Heart left ventricle (tissue), 16 donors: ENCODE data around the gene ITLN1. TPM values are rescaled to one million over a fixed set of nuclear protein-coding genes. Genes with fewer than 3 reads are reported as not detected.

Experiments
- ATAC-seq, 4 donors: fragments of 200-7000 bp; cut with Tn5 transposase; one replicate each; pipeline ENCODE4 v1.9.1; 2020 to 2022; ENCODE audit warnings: moderate library complexity in 4 of 4, mild to moderate bottlenecking in 3 of 4, moderate number of reproducible peaks in 1 of 4
- DNase-seq, 5 donors: peaks; one replicate each; pipeline ENCODE4 v3.0.0-alpha.2; 2020
- H3K27ac ChIP-seq, 12 donors: fragments of 200-600 bp; sonication (generic) in 4 of 12; one replicate each; pipeline versions ENCODE4 v1.5.0 to v1.8.0; 2016 to 2022; ENCODE audit warnings: mild to moderate bottlenecking in 2 of 12
- H3K27me3 ChIP-seq, 9 donors: fragments of 200-600 bp; sonication (generic) in 2 of 9; one replicate each; pipeline versions ENCODE4 v1.5.1 to v1.8.0; 2016 to 2022; ENCODE audit warnings: mild to moderate bottlenecking in 3 of 9
- H3K36me3 ChIP-seq, 9 donors: fragments of 200-600 bp; sonication (generic) in 2 of 9; one replicate each; pipeline versions ENCODE4 v1.5.0 to v1.8.0; 2018 to 2022; ENCODE audit warnings: mild to moderate bottlenecking in 2 of 9
- H3K4me1 ChIP-seq, 12 donors: fragments of 200-600 bp; sonication (generic) in 4 of 12; one replicate each; pipeline versions ENCODE4 v1.5.0 to v1.8.0; 2016 to 2022; ENCODE audit warnings: mild to moderate bottlenecking in 3 of 12
- H3K4me3 ChIP-seq, 12 donors: fragments of 200-600 bp; sonication (generic) in 4 of 12; one replicate each; pipeline versions ENCODE4 v1.5.0 to v1.8.0; 2017 to 2022; ENCODE audit warnings: mild to moderate bottlenecking in 9 of 12, moderate library complexity in 4 of 12
- H3K9me3 ChIP-seq, 12 donors: fragments of 200-600 bp; sonication (generic) in 4 of 12; one replicate each; pipeline versions ENCODE4 v1.5.0 to v1.8.0; 2016 to 2022; ENCODE audit warnings: mild to moderate bottlenecking in 1 of 12
- POLR2A ChIP-seq, 2 donors: fragments of 450-650 bp; IDR thresholded peaks; one replicate each; pipeline ENCODE4 v1.6.1; 2017; ENCODE audit warnings: antibody characterized with exemption in 2 of 2, mild to moderate bottlenecking in 2 of 2, moderate library complexity in 2 of 2
- WGBS, 4 donors: extraction: QIAGEN DNeasy Blood & Tissue Kit in 2 of 4; methylation state at CpG; one replicate each; pipeline versions ENCODE4 v1.1.5 to v1.1.7; 2013 to 2018; 5-methylcytosine and 5-hydroxymethylcytosine counted together
- intact Hi-C, 10 donors: fragments of 100-400 bp; cut with DNase I; formaldehyde crosslinking; loops; one replicate each; pipeline versions ENCODE4 v1.11.1 to v1.14.2; 2022
- polyA plus RNA-seq, 2 donors: library from polyadenylated mRNA; stranded (reverse); fragments of 200-250 nt; gene quantifications; one replicate each; pipeline ENCODE4 v1.2.3, GENCODE V29; 2013
- total RNA-seq, 9 donors: library from RNA; depleted of rRNA in 2 of 9; stranded (reverse); fragments of >200 nt in 2 of 9; fragmentation: NEBNext Ultra II Directional in 3 of 9; extraction: Animal tissue kit (Norgen Biotek cat#: 25700) in 3 of 9; gene quantifications; one replicate each; pipeline versions ENCODE4 v1.1.0 to v1.2.4, GENCODE V29; 2016 to 2023
- TF ChIP-seq, protein P1 (sequence below), 12 donors: fragments of 200-600 bp; sonication (generic) in 4 of 12; IDR thresholded peaks; one replicate each; pipeline versions ENCODE4 v1.5.0 to v1.8.0; 2018 to 2022; ENCODE audit warnings: antibody characterized with exemption in 12 of 12, mild to moderate bottlenecking in 5 of 12
- donor health status: ischemic (EF 13 %, LVEDD 7.1; RV severe dilation, severe dysfunction).
- donor health status: healthy with polysubstance abuse.
- donor health status: DM: no; HTN: yes; CAD: no.
- donor health status: DM: no; HTN: no; CAD: no.
- donor health status: ischemic (EF 25% LVEDD 6.9; RV normal size, moderate dysfunction).
- donor health status: ischemic (EF 25% LVEDD 5.7; RV mildly dilated, moderate dysfunction).
- donor health status: healthy.
- donor health status: DM: yes; HTN: yes; CAD: no.
- donor health status: ischemic (EF 35%, LVEDD 5.7; RV mildly dilated, moderate dysfunction).
- donor health status: nonischemic (EF 11% LVEDD 7.7; RV severe dilation, severe dysfunction).
- donor health status: DM: yes; HTN: yes; CAD: no.
- donor health status: PGD.
- donor health status: ischemic (EF 29% LVEDD 5.4; RV normal size, mild dysfunction).
- donor health status: nonischemic (EF 23%, LVEDD 6.1; RV moderate dilation, normal function).

The ITLN1 gene
- total and polyA plus RNA-seq, 11 donors: 0.35 to 2,168 (median 2.1) TPM; not detected in 2

DNA sequence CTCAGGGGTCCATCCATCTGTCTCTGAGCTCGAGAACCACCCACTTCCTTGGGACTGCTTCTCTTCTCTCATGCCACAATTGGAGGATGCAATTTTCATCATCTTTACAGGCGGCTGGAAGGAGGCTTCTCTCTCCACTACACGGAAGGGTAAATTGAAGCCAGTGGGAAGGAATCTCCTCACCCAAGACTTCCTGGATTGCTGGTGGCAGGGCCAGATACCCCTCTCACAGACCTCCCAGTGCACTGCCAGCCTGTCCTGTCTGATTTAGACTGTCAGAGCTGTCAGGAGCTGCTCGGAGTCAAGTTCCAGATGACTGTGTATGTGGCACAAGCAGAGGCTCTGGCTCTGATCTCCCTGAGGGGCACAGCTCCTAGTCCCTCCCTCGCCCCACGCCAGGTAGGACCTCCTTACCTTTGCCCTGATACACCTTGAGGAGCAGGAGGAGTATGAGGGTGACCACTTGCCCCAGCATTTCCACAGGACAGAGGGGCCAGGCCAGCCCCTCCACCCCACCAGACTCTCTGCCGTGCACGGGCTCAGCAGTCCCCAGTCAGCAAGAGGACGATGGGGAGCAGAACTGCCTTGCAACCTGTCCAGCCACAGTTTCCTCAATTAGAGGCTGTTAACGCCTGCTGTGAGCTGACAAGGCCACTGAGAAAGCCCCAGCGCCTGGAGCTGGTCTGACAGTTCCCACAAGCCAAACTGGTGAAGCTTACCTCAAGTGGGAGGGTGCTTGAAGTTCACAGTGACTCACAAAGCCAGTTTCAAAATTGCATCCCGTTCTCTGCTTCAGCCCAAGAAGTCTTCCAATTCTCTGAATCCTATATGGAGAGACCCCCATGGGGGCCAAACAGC, 22.5 kb downstream of the ITLN1 start, which contains the start of gene CD244:
CD244 (minus strand) TSS at position 685 of the 858 bp plus-strand sequence; CDS start at position 475, 210 bp downstream.
- Histone ChIP-seq H3K4me1 (peaks cover 0 to 68% (median 0%) of the 10 kb centered on the region in 12 donors), H3K27ac (peak within 1 kb of the TSS in 1 of 12 donors; percentile 85), H3K9me3 (no peaks in the 10 kb centered on the region), H3K27me3 (peaks cover 0 to 21% (median 0%) of the 10 kb centered on the region in 9 donors), H3K4me3 (peak within 1 kb of the TSS in 2 of 12 donors; percentile 12 to 43), H3K36me3 (no peaks in the 10 kb centered on the region)
- WGBS, 4 donors: 34 to 52% (median 45%) methylated on average over 8 to 12 of the region's 12 CpGs
- TF ChIP-seq, protein P1, sequence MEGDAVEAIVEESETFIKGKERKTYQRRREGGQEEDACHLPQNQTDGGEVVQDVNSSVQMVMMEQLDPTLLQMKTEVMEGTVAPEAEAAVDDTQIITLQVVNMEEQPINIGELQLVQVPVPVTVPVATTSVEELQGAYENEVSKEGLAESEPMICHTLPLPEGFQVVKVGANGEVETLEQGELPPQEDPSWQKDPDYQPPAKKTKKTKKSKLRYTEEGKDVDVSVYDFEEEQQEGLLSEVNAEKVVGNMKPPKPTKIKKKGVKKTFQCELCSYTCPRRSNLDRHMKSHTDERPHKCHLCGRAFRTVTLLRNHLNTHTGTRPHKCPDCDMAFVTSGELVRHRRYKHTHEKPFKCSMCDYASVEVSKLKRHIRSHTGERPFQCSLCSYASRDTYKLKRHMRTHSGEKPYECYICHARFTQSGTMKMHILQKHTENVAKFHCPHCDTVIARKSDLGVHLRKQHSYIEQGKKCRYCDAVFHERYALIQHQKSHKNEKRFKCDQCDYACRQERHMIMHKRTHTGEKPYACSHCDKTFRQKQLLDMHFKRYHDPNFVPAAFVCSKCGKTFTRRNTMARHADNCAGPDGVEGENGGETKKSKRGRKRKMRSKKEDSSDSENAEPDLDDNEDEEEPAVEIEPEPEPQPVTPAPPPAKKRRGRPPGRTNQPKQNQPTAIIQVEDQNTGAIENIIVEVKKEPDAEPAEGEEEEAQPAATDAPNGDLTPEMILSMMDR (IDR thresholded peaks at IDR 0.05): no peak
- TF ChIP-seq POLR2A (IDR thresholded peaks at IDR 0.05): no peak
- DNase-seq (peak in 4 of 5 donors; percentile 34 to 75 (median 36)), ATAC-seq (peak in 3 of 4 donors; percentile 47 to 65 (median 59))
- intact Hi-C loops: no loop called here

DNA sequence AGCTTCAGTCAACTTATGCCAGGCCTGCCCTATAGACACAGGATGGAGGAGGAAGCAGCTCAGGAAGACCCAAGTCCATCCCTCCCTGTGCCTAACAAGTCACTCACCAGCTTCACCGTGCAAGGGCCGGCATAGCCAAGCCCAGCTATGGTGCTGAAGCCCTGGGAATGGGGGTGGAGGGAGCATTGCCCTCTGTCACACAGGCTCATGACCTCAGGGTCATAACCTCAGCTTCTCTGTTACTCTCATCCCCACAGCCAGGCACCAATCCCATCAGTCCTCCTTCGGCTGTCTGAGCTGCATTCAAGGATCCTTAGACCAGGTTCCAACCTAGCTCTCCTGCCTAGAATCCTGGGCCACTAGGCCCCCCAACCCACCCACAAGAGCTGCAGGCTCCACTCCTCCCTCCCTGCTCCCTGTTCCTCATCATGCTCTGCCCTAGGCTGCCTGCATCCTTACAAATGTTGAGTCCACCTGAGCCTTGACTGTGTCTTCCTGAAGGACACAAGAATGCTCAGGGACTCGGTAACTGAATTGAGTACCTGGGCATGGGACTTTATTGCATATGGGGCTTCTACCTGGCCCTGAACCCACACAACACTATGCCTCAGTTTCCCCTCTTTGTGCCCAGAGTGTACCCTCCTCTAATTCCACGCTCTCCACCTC, 24.0 kb downstream of the ITLN1 start:
- Histone ChIP-seq H3K27me3 (peaks cover 0 to 21% (median 0%) of the 10 kb centered on the region in 9 donors), H3K4me1 (peaks cover 0 to 68% (median 0%) of the 10 kb centered on the region in 12 donors), H3K36me3 (no peaks in the 10 kb centered on the region), H3K4me3 (peak overlapping the region in 1 of 12 donors; percentile 43), H3K9me3 (no peaks in the 10 kb centered on the region), H3K27ac (no peak overlapping the region)
- intact Hi-C loops: no loop called here
- DNase-seq (no peak), ATAC-seq (no peak)
- TF ChIP-seq, protein P1 (IDR thresholded peaks at IDR 0.05): no peak
- TF ChIP-seq POLR2A (IDR thresholded peaks at IDR 0.05): no peak
- WGBS, 4 donors: 73 to 78% (median 76%) methylated on average over 5 of the region's 5 CpGs

DNA sequence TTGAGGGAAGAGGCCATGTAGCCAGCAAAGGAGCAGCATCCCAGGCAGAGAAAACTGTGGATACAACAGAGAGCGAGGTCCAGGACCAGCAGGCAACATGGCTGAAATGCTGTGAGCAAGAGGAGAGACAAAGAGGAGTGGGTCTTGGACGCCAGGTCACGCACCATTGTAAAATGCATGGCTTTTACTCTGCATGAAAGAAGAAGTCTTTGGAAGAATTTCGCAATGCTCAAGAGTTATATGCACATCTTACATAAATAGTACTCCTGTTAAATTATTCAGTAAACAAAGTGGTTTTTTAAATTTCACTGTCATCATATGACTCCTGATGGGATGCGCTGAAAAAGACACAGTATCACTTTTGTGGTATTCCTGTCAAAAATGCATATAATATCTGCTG, 25.8 kb downstream of the ITLN1 start:
- H3K27ac ChIP-seq: no peak overlapping the region
- WGBS, 4 donors: 90 to 94% (median 91%) methylated on average over 5 of the region's 5 CpGs
- ATAC-seq (no peak), DNase-seq (no peak)
- no peaks in the 10 kb centered on the region for H3K9me3 ChIP-seq
- H3K36me3 ChIP-seq: no peaks in the 10 kb centered on the region
- peaks cover 0 to 21% (median 0%) of the 10 kb centered on the region in 9 donors for H3K27me3 ChIP-seq
- no peak overlapping the region for H3K4me3 ChIP-seq
- intact Hi-C loops: no loop called here
- peaks cover 0 to 64% (median 0%) of the 10 kb centered on the region in 12 donors for H3K4me1 ChIP-seq
- TF ChIP-seq, protein P1 (IDR thresholded peaks at IDR 0.05): no peak
- TF ChIP-seq POLR2A (IDR thresholded peaks at IDR 0.05): no peak

DNA sequence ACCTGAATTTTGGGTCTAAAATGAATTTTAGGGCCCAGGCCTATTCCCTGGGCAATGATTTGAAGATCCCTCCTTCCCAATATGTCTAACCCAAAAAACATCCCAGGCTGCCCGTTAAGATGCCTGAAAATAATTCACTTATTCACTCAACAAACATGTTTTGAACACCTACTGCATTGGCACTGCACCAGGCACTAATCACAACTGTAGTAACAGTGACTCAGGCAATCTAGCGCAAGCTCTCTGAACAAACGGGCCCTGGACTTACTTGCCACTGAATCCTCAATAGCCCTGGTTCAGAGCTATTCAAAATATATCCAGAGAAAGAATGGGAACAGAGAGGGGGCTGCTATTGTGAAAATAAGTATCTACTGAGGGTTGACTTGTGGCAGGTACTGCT, 26.5 kb downstream of the ITLN1 start:
- 60 to 73% (median 63%) methylated on average over 3 of the region's 3 CpGs for WGBS, 4 donors
- H3K27me3 ChIP-seq: peaks cover 0 to 21% (median 0%) of the 10 kb centered on the region in 9 donors
- TF ChIP-seq POLR2A (IDR thresholded peaks at IDR 0.05): no peak
- TF ChIP-seq, protein P1 (IDR thresholded peaks at IDR 0.05): no peak
- H3K27ac ChIP-seq: no peak overlapping the region
- intact Hi-C loops: no loop called here
- DNase-seq: no peak
- H3K36me3 ChIP-seq: no peaks in the 10 kb centered on the region
- H3K4me1 ChIP-seq: peaks cover 0 to 58% (median 0%) of the 10 kb centered on the region in 12 donors
- no peak overlapping the region for H3K4me3 ChIP-seq
- ATAC-seq: no peak
- no peaks in the 10 kb centered on the region for H3K9me3 ChIP-seq
